GM19239 (cell line): ENCODE results near the gene XPNPEP2.

Source experiments
- DNase-seq: peaks from one replicate; pipeline ENCODE4 v3.0.0; 2011; ENCODE audit warnings: low spot score; ENCODE audit not compliant: insufficient read length
- FAIRE-seq: peaks from 2 replicates; lab custom pipeline; 2011; peaks lifted over from hg19 to GRCh38; lab: Jason Lieb, UNC

XPNPEP2 gene

GRCh38 chrX:129746557-129747470 lies 8.0 kb downstream of the XPNPEP2 start:
- DNase-seq (no peak), FAIRE-seq (no peak)

DNA sequence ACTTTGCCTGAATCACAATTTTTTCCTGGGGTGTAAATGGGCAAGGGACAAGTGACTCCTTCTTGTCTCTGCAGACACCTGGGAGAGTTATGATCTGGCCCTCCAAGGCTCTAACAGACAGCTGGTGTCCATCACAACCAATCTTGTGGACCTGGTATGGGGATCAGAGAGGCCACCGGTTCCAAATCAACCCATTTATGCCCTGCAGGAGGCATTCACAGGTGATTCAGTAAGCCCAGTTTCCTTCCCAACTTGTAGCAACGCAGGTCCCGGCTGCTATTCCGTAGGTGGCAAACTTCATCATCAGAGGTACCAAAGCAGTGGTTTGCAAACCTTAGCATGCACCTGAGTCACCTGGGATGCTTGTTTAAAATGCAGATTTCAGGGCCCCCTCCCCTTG lies 8.8 kb downstream of the XPNPEP2 start:
- FAIRE-seq = no peak
- DNase-seq = no peak

GRCh38 chrX:129748305-129748704 lies 9.5 kb downstream of the XPNPEP2 start:
- FAIRE-seq (peak; percentile 63), DNase-seq (no peak)

- no peak for FAIRE-seq
- DNase-seq = no peak
These were observed 10.3 kb downstream of the XPNPEP2 start for GRCh38 chrX:129749069-129749468.

DNA sequence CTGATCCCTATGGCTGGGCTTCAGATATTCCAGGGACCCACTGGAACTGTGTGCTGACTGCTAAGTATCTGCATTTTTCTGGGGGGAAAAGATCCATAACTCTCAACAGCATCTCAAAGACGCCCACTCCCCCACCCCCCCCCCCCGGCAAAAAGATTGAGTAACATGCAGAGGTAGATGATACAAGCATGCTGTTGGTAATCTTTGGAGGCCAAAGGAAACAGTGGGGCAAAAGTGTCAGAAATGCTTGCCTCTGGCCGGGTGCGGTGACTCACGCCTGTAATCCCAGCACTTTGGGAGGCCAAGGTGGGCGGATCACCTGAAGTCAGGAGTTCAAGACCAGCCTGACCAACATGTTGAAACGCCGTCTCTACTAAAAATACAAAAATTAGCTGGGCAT lies 12.2 kb downstream of the XPNPEP2 start:
- DNase-seq (no peak), FAIRE-seq (no peak)

DNA sequence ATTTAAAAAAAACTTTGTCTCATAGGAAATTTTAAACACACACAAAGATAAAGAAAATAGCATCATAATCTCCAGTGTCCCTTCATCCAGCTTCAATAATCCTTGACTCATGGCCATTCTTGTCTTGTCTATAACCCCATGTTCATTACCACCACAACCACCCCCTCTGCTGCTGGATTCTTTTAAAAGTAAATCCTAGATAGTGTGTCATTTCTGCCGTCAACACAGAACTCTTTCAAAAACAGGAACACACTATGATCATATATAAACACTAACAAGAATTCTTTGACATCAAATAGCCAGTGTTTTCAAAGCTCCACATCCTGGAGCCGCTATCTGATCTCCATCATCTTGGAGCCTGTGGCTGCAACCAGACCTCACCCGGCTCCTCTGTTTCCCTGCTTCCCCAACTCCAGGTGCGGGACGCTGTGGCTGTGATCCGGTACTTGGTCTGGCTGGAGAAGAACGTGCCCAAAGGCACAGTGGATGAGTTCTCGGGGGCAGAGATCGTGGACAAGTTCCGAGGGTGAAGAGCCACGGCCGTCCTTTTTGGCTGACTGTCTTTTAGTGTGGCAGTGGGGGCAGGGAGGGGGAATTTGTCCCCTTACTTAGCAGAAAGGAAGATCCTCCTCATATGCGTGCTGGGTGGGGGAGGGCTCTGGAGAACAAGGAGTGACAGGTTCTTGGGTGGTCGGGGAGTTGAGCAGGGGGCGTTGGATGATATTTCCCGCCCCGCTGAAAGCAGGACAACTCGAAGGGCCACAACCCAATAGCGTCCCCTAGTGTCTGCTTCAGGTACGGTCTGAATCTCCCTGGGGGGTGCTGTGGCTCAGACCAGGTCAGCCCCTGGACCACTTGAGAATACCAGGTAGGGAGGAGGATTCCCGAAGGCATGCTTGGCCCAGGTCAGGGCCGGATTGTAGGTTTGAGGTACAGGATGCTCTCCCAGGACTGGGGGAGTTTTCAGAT lies 15.6 kb downstream of the XPNPEP2 start:
- DNase-seq (no peak), FAIRE-seq (peak; percentile 11)

DNA sequence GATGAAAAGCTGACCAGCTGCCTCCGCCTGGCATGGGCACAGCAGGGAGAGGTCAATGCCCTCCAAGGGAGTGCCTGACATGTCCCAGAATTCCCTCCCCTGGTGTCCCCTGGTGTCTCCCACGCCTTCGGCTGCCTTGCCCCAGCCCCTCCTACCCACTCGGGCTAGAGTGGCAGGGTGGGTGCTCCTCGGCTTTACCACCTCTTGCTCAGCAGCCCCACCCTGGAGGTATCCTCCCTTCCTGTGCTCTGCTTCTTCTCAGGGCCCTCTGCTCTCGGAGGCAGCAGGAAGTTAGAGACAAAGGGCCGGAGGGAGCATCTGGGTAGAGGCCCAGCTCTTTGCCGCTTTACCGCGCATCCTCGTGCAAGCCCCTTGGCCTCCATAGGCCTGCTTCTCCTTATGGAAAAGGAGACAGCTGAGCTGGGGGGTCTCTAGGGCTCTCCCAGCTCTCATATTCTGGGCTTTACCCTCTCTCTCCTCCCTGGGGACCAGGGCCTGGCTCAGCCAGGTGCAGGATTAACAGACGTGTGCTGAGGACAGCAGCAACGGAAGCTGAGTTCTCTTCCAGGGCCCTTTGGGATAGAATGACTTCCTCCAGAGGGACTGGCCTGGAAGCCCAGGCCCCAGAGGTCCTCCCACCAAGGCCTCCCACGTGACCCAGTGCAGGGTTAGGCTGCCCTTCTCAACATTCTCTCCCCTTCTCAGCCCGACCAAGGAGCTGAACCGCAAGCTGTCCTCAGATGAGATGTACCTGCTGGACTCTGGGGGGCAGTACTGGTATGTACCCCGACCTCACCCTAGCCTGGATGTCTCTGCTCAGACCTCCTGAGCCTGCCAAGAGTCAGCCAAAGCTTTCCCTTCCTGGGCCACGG lies 17.2 kb downstream of the XPNPEP2 start:
- DNase-seq (no peak), FAIRE-seq (peak; percentile 93)

GRCh38 chrX:129759576-129760061 lies 20.8 kb downstream of the XPNPEP2 start:
- peak; percentile 98 for FAIRE-seq
- no peak for DNase-seq

DNA sequence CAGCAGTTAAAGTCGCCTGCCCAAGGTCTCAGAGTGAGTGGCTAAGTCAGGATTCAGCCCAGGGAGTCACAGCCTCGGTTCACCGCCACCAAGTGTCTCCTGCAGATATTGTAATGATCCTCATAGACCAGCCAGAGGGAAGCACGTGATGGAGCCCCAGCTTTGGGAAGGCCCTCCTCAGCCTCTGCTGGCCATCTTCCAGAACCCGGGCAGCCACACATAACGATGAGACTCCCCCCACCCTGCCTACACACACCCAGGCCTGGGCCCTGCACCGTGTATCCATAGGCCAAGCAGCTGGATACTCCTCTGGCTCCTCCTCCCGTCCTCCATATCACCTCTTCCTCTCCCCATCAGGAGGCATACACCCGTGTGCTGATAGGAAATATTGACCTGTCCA lies 21.4 kb downstream of the XPNPEP2 start:
- no peak for DNase-seq
- FAIRE-seq = no peak

DNA sequence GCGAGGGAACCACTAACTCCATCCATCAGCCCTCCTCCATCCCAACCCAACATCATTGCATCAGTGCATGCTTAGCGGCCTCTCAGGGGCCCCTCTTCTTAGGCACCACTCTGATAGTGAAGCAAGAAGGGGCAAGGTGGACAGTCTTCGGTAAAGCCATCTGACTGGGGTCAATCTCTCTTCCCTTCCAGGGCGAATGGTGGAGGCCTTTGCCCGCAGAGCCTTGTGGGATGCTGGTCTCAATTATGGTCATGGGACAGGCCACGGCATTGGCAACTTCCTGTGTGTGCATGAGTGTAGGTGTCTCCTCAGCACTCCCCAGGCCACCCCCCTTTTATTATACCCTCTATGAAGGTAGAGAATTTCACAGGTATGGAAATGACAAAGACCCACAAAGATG lies 22.2 kb downstream of the XPNPEP2 start:
- FAIRE-seq = no peak
- no peak for DNase-seq

- DNase-seq (no peak), FAIRE-seq (peak; percentile 66)
These were observed 22.8 kb downstream of the XPNPEP2 start for GRCh38 chrX:129761596-129761995.

DNA sequence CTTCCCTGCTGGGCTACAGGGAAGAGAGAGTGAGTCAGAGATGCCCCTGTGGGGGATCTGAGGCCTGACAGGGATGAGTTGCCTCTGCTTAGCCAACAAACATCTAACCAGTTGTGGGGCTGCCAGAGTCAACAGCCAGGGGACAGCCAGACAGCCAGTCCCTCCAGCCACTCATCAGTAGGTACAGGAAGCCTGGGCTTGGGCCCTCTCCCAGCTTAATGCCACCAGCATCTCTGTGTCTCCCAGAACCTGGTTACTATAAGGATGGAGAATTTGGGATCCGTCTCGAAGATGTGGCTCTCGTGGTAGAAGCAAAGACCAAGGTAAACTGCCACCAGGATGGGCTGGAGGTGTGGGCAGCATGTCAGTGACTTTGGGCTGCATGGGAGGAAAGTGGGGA lies 23.7 kb downstream of the XPNPEP2 start:
- FAIRE-seq (no peak), DNase-seq (no peak)

GRCh38 chrX:129763666-129764065 lies 24.9 kb downstream of the XPNPEP2 start:
- FAIRE-seq (peak; percentile 89), DNase-seq (no peak)

- DNase-seq (no peak), FAIRE-seq (no peak)
These were observed 29.4 kb downstream of the XPNPEP2 start for GRCh38 chrX:129768186-129768585.

DNA sequence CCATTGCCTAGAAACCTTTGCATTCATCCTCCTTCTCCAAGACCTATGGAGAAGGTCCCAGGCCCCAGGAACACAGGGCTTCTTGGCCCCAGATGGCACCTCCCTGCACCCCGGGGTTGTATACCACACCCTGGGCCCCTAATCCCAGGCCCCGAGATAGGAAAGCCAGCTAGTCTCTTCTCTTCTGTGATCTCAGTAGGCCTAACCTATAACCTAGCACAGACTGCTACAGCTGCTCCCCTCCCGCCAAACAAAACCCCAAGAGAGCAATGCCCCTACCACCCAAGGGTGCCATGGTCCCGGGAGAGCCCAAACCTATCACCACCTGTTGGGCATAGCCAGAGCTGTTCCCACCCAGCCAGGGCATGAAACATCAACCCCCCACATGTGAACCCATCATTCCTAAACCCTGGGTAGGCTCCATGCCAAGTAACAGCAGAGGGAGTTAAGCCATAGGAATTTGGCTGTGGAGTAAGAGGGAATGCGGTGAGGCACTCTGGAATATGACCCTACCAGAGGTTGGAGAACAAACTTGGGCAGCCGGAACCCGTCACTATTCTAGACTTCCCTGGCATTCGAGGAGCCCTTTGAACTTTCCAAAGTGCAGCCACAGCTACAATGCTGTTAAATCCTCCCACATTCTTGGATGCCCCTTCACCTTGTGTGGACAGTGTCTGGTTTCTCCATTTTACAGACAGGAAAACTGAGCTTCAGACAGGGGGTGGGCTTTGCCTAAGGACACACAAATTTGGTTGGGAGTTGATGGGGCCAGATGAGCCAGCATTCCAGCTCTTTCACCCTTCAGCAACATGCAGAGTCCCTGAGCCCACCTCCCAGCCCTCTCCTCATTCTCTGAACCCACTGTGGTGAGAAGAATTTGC lies 30.0 kb downstream of the XPNPEP2 start:
- FAIRE-seq (no peak), DNase-seq (no peak)

- peak; percentile 100 for FAIRE-seq
- DNase-seq = no peak
These were observed 30.8 kb downstream of the XPNPEP2 start for GRCh38 chrX:129769467-129770154.

DNA sequence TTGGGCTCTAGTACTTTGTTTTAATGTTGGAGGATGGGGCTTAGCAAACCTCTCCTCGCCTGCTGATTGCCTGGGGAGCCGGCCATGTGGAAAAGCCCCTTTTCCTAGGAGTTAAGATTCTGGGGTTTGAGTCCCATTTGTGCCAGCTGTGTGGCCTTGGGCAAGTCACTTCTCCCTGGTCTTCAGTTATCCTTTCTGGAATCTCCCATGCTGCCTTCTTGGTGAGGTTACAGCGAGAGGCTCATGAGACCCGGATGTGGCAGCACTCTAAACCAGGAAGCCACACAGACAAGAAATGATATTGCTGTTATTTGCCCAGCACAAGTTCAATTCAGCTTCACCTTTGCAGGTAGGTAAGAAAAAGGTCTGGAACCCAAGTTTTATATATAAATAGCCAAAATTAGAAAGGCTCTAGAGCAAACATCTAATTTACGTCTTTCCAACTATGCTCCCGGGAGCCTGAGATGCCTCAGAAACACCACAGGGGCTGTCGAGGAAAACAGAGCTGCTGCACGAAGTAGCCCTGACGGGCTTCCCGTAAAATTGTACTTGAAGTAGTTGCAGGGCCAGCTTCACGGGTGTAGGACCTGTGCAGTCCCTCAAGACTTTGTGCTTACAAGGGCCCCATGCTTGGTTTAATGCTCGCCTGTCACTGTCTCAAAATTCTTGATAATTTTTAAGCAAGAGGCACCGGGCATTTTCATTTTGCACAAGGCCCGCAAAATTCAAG lies 32.7 kb downstream of the XPNPEP2 start:
- FAIRE-seq (peak; percentile 94), DNase-seq (no peak)
